Adipose tissue (tissue), 3 donors: ENCODE measurements around the gene CTNND2. TPM values are rescaled to one million over a fixed set of nuclear protein-coding genes. Genes with fewer than 3 reads are reported as not detected.
"Not testable (repeated sequence)": the region's sequence is repeated elsewhere in the genome, so short reads cannot be mapped to it uniquely, and the experiment has no call there.

ENCODE experiments used
- H3K27ac ChIP-seq: one replicate; pipeline ENCODE4 v1.5.1; 2013; ENCODE audit warnings: low read depth, low read length
- WGBS, 3 donors: extraction: QIAGEN DNeasy Blood & Tissue Kit; methylation state at CpG; one replicate each; pipeline ENCODE4 v1.1.7; 2013; 5-methylcytosine and 5-hydroxymethylcytosine counted together
- polyA plus RNA-seq, 3 donors: library from polyadenylated mRNA; stranded (reverse); fragments of 200-250 nt; gene quantifications; one replicate each; pipeline ENCODE4 v1.2.3, GENCODE V29; 2013
- donor health status: healthy with polysubstance abuse.
- donor health status: Bipolar disorder and iron deficiency.
- donor health status: healthy.

The CTNND2 gene
- polyA plus RNA-seq, 3 donors = 0.11 to 14.2 (median 0.18) TPM

GRCh38 chr5:11890777-11891176 is 13.5 kb downstream of the CTNND2 start:
- H3K27ac ChIP-seq = no peak overlapping the region
- WGBS, 3 donors = 50 to 83% (median 68%) methylated on average over 3 of the region's 3 CpGs

DNA sequence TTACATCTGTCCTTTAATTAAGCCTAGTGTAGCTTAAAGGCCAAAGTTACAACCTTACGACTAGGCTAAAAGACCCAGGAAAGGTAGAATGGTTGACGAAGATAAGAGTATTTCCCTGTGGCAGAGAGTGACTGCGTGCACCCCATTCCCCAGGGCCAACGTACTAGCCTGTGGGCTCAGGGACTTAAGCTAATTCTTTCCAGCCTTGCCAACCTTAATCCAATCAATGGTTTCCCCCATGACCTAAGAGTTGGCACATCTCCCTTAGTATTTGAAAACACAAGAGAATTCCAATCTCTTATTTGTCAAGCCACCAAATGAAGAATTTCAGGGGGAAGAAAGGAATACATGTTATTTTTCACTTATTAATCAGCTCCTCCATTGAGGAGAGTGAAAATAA is 16.0 kb downstream of the CTNND2 start:
- WGBS, 3 donors = 87 to 93% (median 87%) methylated on average over 4 of the region's 4 CpGs

GRCh38 chr5:11878814-11879213 is 25.4 kb downstream of the CTNND2 start:
- H3K27ac ChIP-seq = no peak overlapping the region
- 71 to 77% (median 75%) methylated on average over 7 of the region's 7 CpGs for WGBS, 3 donors

More for the DNA sequence above, 16.0 kb downstream of the CTNND2 start:
- H3K27ac ChIP-seq = no peak overlapping the region

- no peak overlapping the region for H3K27ac ChIP-seq
- 27 to 86% (median 81%) methylated on average over 4 of the region's 4 CpGs for WGBS, 3 donors
Measured at GRCh38 chr5:11873587-11873986, 30.7 kb downstream of the CTNND2 start.

GRCh38 chr5:11869203-11869602 is 35.0 kb downstream of the CTNND2 start:
- H3K27ac ChIP-seq = no peak overlapping the region
- WGBS, 3 donors = 63 to 78% (median 70%) methylated on average over 1 of the region's 1 CpG

- 58 to 77% (median 62%) methylated on average over 10 of the region's 10 CpGs for WGBS, 3 donors
- H3K27ac ChIP-seq = no peak overlapping the region
Measured at GRCh38 chr5:11863911-11864310, 40.3 kb downstream of the CTNND2 start.

GRCh38 chr5:11857391-11857790 is 46.9 kb downstream of the CTNND2 start:
- no peak overlapping the region for H3K27ac ChIP-seq
- WGBS, 3 donors = 83 to 94% (median 86%) methylated on average over 7 of the region's 7 CpGs

DNA sequence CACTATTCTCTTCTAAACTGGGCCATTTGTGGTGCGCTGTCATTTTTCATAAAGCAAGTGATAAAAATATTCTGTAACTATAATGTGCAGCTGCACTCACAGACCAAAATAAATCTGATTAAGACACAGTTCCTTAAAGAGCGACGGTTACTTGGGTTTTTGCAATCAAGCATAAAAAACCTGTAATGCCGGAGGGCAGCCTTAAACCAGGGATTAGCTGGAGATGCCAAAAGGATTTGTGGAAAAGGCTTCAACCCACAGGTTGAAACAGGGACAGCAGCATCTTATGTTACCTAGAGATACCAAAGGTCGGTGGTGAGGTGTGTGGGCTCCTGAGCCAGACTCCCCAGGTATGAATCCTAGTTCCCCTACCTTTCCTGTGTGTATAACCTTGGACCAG is 49.3 kb downstream of the CTNND2 start:
- no peak overlapping the region for H3K27ac ChIP-seq
- 70 to 71% (median 71%) methylated on average over 5 of the region's 5 CpGs for WGBS, 3 donors

- WGBS, 3 donors = 63 to 68% (median 66%) methylated on average over 10 of the region's 10 CpGs
- H3K27ac ChIP-seq = no peak overlapping the region
Measured at GRCh38 chr5:11853796-11854195, 50.5 kb downstream of the CTNND2 start.

DNA sequence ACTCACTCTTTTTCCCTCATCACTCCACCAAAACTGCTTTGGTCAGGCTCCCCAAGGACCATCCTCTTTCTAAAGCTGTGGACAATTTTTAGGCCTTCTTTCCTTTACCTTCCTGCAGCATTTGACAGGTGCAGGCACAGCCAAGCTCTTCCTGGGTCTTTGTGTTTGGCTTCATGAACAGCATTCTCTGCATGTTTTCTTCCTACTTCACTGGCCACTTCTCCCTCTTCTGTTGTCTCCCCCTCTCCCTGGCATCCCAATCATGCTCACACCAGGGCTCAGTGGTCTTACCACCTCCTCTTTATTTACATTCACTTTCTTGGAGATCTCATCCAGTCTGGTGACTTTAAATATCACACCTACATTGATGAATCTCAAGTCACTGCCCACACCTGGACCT is 51.1 kb downstream of the CTNND2 start:
- H3K27ac ChIP-seq = no peak overlapping the region

- 50 to 79% (median 68%) methylated on average over 1 of the region's 1 CpG for WGBS, 3 donors
- no peak overlapping the region for H3K27ac ChIP-seq
Measured at GRCh38 chr5:11852717-11853087, 51.5 kb downstream of the CTNND2 start.

DNA sequence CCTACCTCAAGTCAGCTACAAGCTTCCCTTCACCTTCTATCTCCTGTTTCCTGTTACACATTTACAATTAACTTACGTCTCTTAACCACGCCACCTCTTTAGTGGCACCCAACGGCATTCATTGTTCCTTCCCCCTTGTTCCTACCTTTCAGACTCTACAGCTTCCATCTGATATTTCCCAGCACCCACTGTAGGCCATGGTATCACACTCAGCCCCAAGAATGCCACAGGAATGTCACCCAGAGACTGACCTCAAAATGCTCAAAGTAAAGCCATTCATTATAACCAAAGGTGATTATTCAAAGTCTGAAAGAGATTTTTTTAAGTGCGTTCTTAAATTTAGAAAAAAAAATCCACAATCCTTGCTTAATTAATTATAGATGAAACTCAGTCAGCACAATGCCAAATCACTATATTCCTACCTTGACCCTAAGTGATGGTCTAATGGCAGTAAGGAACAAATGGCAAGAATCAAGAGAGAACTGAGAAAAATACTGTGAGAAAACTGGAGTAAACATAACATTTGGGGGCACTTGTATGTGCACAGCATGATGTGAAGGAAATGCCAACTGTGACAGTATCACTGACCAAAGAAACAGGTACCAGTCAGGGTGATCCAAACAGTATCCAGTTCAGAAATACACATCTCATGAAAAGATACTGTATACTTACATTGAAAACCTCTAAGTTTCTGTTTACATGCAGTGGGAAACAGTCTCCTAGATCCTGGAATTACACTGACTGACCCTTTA is 52.1 kb downstream of the CTNND2 start:
- H3K27ac ChIP-seq = no peak overlapping the region
- 47 to 52% (median 51%) methylated on average over 4 of the region's 4 CpGs for WGBS, 3 donors

GRCh38 chr5:11851416-11851815 is 52.8 kb downstream of the CTNND2 start:
- WGBS, 3 donors = 70 to 84% (median 76%) methylated on average over 2 of the region's 2 CpGs
- no peak overlapping the region for H3K27ac ChIP-seq

DNA sequence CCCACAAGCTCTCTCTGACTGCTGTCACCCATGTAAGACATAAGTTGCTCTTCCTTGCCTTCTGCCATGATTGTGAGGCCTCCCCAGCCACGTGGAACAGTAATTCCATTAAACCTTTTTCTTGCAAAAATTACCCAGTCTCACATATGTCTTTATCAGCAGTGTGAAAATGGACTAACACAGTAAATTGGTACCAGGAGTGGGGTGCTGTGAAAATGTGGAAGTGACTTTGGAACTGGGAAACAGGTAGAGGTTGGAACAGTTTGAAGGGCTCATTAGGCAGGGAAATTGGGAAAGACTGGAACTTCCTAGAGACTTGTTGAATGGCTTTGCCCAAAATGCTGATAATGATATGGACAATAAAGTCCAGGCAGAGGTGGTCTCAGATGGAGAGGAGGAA is 75.7 kb downstream of the CTNND2 start:
- H3K27ac ChIP-seq = not testable (repeated sequence)
- WGBS, 3 donors = 58 to 85% (median 62%) methylated on average over 1 of the region's 1 CpG

GRCh38 chr5:11822598-11822997 is 81.6 kb downstream of the CTNND2 start:
- 93 to 100% (median 94%) methylated on average over 1 of the region's 1 CpG for WGBS, 3 donors
- no peak overlapping the region for H3K27ac ChIP-seq

DNA sequence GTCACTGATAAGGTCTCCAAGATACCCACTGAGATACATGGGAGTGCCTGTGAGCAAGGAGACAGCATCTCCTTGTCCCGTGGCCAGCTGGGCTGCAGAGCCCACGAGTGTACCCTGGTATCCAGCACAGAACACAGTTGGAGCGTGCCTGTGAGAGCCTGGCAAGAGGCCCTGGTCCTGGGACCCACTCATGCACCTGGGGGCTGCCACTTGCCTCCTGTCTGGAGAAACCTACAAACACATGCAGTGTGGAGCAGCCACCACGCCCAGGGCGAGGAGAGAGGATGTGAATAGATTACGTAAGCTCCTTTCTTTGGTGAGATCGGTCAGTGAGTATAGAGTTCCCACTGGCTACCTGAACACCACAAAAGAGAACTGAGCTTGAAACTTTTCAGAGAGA is 88.3 kb downstream of the CTNND2 start:
- 60 to 75% (median 62%) methylated on average over 6 to 7 of the region's 7 CpGs for WGBS, 3 donors
- no peak overlapping the region for H3K27ac ChIP-seq

GRCh38 chr5:11815481-11815880 is 88.8 kb downstream of the CTNND2 start:
- H3K27ac ChIP-seq = no peak overlapping the region
- 85 to 90% (median 86%) methylated on average over 3 of the region's 3 CpGs for WGBS, 3 donors

DNA sequence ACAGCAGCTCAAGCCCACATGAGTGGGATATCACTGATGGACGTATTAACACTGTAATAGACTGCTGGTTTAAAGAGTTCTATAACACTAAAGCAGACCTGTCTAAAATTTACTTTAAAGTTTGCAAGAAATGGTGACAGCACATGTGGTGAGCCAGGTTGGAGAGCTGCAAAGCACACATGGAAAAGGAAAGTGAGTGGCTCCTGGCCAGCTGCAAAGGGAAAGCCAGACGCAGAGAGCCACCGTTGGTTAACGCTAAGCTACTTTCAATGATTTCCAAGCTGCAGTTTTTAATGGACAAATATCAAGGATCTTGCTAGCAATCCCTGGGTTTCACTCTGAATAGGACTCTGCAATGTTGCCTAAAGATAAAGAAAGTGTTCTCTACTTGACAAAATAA is 89.9 kb downstream of the CTNND2 start:
- no peak overlapping the region for H3K27ac ChIP-seq
- WGBS, 3 donors = 39 to 73% (median 72%) methylated on average over 4 of the region's 4 CpGs

GRCh38 chr5:11809407-11809806 is 94.8 kb downstream of the CTNND2 start:
- 76 to 85% (median 83%) methylated on average over 3 of the region's 3 CpGs for WGBS, 3 donors
- no peak overlapping the region for H3K27ac ChIP-seq

DNA sequence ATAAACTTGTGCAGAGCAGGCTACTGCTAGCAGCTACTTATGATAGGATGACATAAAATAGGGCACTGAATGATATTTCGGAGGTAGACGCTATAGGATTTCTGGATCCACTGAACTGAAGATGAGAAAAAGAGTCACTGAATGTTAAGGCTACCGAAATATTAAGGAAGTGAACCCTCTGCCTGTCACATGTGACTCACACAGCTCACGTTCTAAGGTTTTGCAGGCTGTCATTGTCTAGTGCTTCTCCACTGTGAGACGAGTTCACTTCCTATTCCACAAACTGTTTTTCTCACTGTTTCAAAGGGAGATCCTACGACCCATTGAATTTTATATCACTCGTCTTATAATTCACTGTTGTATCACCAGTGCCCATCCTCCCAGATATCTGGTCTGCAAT is 100.8 kb downstream of the CTNND2 start:
- 68 to 90% (median 73%) methylated on average over 7 of the region's 7 CpGs for WGBS, 3 donors
- H3K27ac ChIP-seq = no peak overlapping the region

GRCh38 chr5:11801061-11801460 is 103.2 kb downstream of the CTNND2 start:
- 80 to 86% (median 83%) methylated on average over 2 of the region's 2 CpGs for WGBS, 3 donors
- no peak overlapping the region for H3K27ac ChIP-seq
